Activated CD8-positive, alpha-beta memory T cell treated with anti-CD3 and anti-CD28 coated beads for 24 hours (primary cell): ENCODE measurements around the gene ABI1.

ENCODE experiments used
- DNase-seq: peaks from one replicate; pipeline ENCODE4 v3.0.0-alpha.2; 2020

ABI1 gene

GRCh38 chr10:26854524-26854923 is 6.2 kb downstream of the ABI1 start:
- no peak for DNase-seq

DNA sequence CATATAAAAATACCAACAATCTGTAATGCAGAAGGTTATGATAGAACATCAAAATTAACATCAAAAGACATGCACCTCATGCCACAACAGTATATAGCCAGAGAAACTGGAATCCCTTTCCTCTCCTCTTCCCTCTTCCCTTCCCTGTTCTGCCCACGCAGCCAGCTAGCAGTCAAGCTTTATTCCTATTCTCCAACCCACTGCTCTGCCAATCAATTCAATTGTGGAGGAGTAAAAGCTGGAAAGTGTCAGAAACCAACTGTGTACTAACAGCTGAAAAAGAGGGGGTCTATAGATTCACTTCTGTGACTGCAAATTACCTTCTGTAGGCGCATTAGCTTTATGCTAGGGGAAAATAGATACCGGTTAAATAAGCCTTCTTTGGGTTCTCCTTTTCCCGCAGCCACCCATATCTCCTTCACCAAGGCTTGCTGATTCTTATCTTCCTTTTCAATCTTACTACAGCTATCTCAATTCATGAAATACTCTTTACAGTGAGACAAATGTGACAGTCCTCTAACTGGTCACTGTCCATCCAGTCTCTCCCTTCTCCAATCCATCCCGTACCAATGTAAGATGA is 16.3 kb downstream of the ABI1 start:
- no peak for DNase-seq

- DNase-seq: no peak
Measured at GRCh38 chr10:26843736-26844135, 17.0 kb downstream of the ABI1 start.

DNA sequence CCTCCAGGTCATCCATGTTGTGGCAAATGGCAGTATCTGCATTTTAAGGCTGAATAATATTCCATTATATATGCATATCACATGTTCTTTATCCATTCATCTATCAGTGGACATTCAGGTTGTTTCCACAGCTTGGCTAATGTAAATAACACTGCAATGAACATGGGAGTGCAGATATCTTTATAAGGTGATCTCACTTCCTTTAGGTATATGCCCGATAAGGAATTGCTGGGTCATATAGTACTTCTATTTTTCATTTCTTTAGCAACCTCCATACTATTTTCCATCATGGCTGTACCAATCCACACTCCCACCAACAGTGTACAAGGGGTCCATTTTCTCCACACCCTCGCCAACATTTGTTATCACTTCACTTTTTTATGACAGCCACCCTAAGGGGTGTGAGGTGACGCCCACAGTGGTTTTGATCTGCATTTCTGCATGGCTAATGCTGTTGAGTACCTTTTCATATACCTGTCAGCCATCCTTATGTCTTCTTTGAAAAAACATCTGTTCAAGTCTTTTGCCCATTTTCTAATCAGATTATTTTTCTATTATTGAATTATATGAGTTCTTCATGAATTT is 18.9 kb downstream of the ABI1 start:
- DNase-seq: no peak

DNA sequence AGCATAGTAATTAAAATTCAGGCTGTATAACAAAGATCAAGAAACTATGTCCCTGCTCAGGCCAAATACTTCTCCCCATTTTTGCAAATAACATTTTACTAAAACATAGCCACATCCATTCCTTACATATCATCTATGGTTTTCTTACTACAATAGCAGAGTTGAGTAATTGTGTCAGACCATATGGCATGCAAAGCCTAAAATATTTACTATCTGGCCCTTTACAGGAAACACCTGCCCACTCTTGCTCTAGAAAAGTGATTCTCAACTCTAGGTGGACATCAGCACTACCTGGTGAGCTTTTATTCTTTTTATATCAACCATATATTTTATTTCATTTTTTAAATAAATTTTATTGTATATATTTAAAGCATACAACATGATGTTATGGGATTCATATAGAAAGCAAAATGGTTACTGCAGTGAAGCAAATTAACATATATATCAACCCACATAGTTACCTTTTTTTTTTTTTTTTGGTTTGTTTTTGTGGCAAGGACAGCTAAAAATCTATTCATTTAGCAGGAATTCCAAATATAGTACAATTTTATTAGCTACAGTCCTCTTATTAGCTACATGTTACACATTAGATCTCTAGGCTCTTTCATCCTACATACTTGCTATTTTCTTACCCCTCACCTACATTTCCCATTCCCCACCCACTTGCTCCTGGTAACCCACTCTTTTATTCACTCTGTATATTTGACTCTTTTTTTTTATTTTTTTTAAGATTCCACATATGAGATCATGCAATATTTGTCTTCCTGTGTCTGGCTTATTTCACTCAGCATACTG is 19.6 kb downstream of the ABI1 start:
- DNase-seq: no peak

- DNase-seq: no peak
Measured at GRCh38 chr10:26839966-26840627, 20.7 kb downstream of the ABI1 start.

GRCh38 chr10:26837139-26837538 is 23.6 kb downstream of the ABI1 start:
- DNase-seq: no peak

DNA sequence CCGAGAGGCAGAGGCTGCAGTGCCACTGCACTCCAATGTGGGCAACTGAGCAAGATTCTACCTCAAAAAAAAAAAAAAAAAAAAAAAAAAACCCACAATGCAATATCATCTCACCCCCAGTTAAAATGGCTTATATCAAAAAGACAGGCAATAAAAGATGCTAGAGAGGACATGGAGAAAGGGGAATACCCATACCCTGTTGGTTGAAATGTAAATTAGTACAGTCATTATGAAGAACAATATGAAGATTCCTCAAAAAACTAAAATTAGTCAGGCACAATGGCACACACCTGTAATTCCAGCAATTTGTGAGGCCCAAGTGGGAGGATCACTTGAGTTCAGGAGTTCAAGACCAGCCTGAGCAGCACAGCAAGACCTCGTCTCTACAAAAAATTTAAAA is 25.7 kb downstream of the ABI1 start:
- DNase-seq: no peak

DNA sequence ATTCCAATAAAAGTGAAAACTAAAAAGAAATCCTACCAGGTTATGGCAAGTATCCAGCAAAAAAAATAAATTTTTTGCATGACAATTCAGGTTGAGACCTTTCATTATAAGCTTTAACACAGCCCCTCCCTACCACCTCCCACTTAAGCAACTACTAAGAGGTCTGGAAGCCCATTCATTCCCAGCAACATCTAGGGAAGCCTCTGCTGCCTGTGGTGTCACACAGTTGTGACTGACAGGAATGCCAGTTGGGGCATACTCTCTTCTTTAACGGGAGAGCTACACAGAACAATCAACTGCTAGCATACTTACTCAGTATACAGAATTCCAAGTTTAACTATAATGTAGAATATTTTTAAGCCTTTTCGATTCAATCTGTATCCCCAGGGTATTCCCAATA is 27.8 kb downstream of the ABI1 start:
- DNase-seq: no peak

DNA sequence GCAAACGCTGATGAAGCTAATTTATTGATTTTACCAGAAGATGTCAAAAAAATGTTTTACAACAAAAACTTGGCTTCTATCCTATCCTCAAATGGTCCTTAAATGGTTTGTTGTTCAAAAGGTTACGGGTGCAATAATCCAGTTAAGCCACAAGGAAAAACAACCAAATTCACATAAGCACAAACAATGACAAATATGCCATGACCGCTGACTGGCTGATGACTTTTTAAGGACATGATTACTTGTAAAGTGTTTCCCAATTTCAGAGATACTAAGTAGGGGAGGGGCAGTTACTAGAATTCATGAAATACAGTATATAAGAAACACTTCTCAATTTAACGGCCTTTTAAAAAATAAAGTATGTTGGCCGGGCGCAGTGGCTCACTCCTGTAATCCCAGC is 28.8 kb downstream of the ABI1 start:
- DNase-seq: no peak

- DNase-seq: no peak
Measured at GRCh38 chr10:26829810-26830515, 30.8 kb downstream of the ABI1 start.

DNA sequence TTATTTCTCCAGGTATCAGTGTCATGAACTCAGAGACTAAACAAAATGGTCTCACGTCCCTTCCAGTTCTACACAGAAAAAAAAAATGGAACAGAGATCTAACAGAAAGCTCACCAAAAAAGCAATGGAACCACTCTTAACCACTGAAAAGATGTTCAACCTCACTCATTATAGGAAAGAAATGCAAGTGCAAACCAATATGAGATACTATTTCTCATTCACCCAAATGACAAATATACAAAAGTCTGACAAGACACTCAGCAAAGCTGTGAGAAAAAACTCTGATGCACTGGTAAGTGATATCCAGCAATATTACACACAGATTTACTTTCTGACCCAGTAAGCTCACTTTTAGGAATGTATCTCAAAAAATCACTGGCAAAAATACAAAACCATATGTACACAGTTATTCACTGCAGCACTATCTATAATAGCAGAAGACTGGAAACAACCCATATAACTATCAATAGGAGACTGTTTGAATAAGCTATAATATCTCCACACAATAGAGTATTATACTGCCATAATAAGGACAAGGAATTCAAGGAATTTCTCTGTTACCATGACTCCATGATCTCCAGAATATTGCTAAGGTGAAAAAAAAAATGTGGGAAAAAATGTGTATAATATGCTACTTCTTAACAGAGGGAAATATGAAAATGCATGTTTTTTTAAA is 36.6 kb downstream of the ABI1 start:
- DNase-seq: no peak

- no peak for DNase-seq
Measured at GRCh38 chr10:26821699-26822570, 38.8 kb downstream of the ABI1 start.

DNA sequence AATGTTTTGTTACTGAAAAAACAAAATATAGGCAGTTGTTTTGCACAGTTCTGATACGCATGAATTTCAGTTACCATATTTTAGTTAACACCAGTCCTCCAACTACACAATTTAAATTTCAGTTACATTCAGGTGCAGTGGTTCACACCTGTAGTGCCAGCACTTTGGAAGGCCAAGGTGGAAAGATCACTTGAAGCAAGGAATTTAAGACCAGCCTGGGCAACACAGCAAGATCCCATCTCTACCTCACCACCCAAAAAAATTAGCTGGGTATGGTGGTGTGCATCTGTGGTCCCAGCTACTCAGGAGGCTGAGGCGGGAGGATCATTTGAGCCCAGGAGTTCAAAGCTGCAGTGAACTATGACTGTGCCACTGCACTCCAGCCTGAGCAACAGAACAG is 45.3 kb downstream of the ABI1 start:
- DNase-seq: no peak

DNA sequence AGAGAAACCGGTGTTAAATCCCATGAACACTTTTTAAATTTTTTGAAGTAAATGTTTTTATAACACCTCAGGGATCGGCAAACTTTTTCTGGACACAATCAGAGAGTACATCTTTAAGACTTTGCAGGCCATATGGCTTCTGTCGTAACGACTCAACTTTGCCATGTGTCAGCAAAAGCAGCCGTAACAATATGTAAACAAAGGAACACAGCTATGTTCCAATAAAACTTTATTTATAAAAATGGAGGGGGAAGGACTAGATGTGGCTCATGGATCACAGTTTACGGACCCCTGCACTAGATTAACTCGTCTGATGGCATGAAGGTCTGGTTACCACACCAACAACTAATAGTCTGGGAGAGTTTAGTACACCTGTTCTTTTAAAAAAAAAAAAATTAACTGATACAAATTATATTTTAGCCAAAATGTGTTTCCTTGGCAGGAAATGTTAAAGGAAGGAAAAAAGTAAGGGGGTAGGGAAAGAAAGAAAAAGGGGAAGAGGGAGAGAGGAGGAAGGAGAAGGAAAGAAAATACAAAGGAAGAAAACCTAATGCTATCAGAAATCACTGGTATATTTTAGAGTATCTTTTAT is 50.2 kb downstream of the ABI1 start:
- no peak for DNase-seq

GRCh38 chr10:26809973-26810372 is 50.8 kb downstream of the ABI1 start:
- no peak for DNase-seq

DNA sequence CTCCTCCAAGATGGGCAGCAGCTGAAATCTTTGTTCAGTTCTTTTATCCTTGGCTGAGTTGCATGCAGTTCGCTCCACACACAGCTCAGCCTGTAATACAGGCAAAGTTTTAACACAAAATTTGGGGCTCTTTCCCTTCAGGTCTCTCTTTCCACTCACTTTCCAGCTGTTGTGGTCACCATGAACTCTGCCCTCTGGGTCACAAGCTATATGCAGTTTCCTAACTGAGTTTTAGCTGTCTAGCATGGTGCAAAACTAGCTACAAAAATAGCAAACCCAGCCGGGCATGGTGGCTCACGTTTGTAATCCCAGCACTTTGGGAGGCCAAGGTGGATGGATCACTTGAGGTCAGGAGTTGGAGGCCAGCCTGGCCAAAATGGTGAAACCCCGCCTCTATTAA is 53.2 kb downstream of the ABI1 start:
- no peak for DNase-seq

- DNase-seq: no peak
Measured at GRCh38 chr10:26806557-26806956, 54.2 kb downstream of the ABI1 start.

GRCh38 chr10:26805567-26806245 is 55.1 kb downstream of the ABI1 start:
- no peak for DNase-seq
